ENCODE data around the gene GARRE1.

DNA sequence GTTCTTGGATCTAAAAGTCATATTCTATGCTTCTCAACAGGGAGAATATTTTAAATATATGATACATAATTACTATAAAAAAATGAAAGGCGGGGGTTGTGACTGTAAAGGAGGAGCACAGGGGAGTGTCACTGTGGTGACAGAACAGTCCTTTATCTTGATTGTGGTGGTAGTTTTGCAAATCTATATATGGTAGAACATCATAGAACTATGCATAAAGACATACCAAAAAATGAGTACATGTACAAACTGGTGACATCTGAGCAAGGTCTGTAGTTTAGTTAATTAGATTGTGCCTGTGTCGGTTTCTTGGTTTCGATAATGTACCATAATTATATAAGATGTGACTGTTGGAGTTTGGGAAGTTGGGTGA lies 38.7 kb upstream of the GARRE1 start:
- TF ChIP-seq, protein P1, sequence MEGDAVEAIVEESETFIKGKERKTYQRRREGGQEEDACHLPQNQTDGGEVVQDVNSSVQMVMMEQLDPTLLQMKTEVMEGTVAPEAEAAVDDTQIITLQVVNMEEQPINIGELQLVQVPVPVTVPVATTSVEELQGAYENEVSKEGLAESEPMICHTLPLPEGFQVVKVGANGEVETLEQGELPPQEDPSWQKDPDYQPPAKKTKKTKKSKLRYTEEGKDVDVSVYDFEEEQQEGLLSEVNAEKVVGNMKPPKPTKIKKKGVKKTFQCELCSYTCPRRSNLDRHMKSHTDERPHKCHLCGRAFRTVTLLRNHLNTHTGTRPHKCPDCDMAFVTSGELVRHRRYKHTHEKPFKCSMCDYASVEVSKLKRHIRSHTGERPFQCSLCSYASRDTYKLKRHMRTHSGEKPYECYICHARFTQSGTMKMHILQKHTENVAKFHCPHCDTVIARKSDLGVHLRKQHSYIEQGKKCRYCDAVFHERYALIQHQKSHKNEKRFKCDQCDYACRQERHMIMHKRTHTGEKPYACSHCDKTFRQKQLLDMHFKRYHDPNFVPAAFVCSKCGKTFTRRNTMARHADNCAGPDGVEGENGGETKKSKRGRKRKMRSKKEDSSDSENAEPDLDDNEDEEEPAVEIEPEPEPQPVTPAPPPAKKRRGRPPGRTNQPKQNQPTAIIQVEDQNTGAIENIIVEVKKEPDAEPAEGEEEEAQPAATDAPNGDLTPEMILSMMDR (IDR thresholded peaks at IDR 0.05; ENCODE audit: borderline replicate concordance, extremely low read depth, low read length, poor library complexity, severe bottlenecking), result no peak
- no peak for TF ChIP-seq EZH2 (IDR thresholded peaks at IDR 0.05; ENCODE audit: borderline replicate concordance, low read depth, low read length, severe bottlenecking)
